Mesendoderm (in vitro differentiated cells): ENCODE results near the gene OR52A5.
"Not testable (repeated sequence)": the region's sequence is repeated elsewhere in the genome, so short reads cannot be mapped to it uniquely, and the experiment has no call there.

ENCODE experiments used
- DNase-seq: peaks from one replicate; pipeline ENCODE4 v3.0.0; 2013
- H2AK5ac ChIP-seq: 2 replicates; pipeline ENCODE4 v1.6.1; 2013; ENCODE audit warnings: low read length, inconsistent platforms
- H2BK120ac ChIP-seq: 2 replicates; pipeline ENCODE4 v1.6.1; 2013; ENCODE audit warnings: low read depth, mild to moderate bottlenecking, low read length, moderate library complexity, mixed read lengths
- H2BK15ac ChIP-seq: replicated peaks from 2 replicates; pipeline ENCODE4 v1.6.1; 2013; ENCODE audit warnings: low read depth, mild to moderate bottlenecking, moderate library complexity
- H2BK5ac ChIP-seq: 2 replicates; pipeline ENCODE4 v1.6.1; 2013; ENCODE audit warnings: low read length, inconsistent platforms
- H3K18ac ChIP-seq: 2 replicates; pipeline ENCODE4 v1.6.1; 2013; ENCODE audit warnings: mild to moderate bottlenecking, low read length, mixed read lengths
- H3K23ac ChIP-seq: one replicate; pipeline ENCODE4 v1.6.1; 2013; ENCODE audit warnings: low read length
- H3K27ac ChIP-seq: 2 replicates; pipeline ENCODE4 v1.5.1; 2013; ENCODE audit warnings: low read depth, mild to moderate bottlenecking, inconsistent platforms, low read length, moderate library complexity
- H3K27me3 ChIP-seq: 2 replicates; pipeline ENCODE4 v1.6.1; 2013; ENCODE audit warnings: low read length, control low read depth, mild to moderate bottlenecking, inconsistent platforms; ENCODE audit not compliant: insufficient read depth, poor library complexity
- H3K36me3 ChIP-seq: 2 replicates; pipeline ENCODE4 v1.6.1; 2013; ENCODE audit warnings: low read length, inconsistent platforms; ENCODE audit not compliant: control insufficient read depth, insufficient read depth
- H3K4ac ChIP-seq: one replicate; pipeline ENCODE4 v1.6.1; 2013; ENCODE audit warnings: low read depth, mild to moderate bottlenecking, low read length, moderate library complexity
- H3K4me1 ChIP-seq: 2 replicates; pipeline ENCODE4 v1.6.1; 2013; ENCODE audit warnings: low read depth, low read length, inconsistent platforms; ENCODE audit not compliant: control insufficient read depth
- H3K4me2 ChIP-seq: 2 replicates; pipeline ENCODE4 v1.6.1; 2013; ENCODE audit warnings: low read length
- H3K4me3 ChIP-seq: 2 replicates; pipeline ENCODE4 v1.5.1; 2013; ENCODE audit warnings: mild to moderate bottlenecking, low read length
- H3K56ac ChIP-seq: one replicate; pipeline ENCODE4 v1.6.1; 2013; ENCODE audit warnings: low read length
- H3K79me1 ChIP-seq: 2 replicates; pipeline ENCODE4 v1.6.1; 2013; ENCODE audit warnings: low read length, inconsistent platforms
- H3K79me2 ChIP-seq: 2 replicates; pipeline ENCODE4 v1.6.1; 2013; ENCODE audit warnings: mild to moderate bottlenecking, low read length; ENCODE audit not compliant: control insufficient read depth, insufficient read depth
- H3K9ac ChIP-seq: 2 replicates; pipeline ENCODE4 v1.6.1; 2013; ENCODE audit warnings: low read length, inconsistent platforms
- H4K5ac ChIP-seq: one replicate; pipeline ENCODE4 v1.6.1; 2013; ENCODE audit warnings: low read length
- H4K8ac ChIP-seq: one replicate; pipeline ENCODE4 v1.6.1; 2013; ENCODE audit warnings: low read depth, mild to moderate bottlenecking, control low read depth, low read length, moderate library complexity
- WGBS: extraction: QIAGEN DNeasy Blood & Tissue Kit; methylation state at CpG from one replicate; pipeline ENCODE4 v1.1.7; 2013; ENCODE audit warnings: low lambda C conversion rate, missing lambda C conversion rate; ENCODE audit not compliant: insufficient coverage; ENCODE audit errors: extremely low coverage; 5-methylcytosine and 5-hydroxymethylcytosine counted together

OR52A5 gene

GRCh38 chr11:5161045-5161444, 22.9 kb upstream of the OR52A5 start:
- not testable (repeated sequence) for H2BK5ac ChIP-seq, H3K4me3 ChIP-seq, H3K9ac ChIP-seq, H3K56ac ChIP-seq, H2AK5ac ChIP-seq, H3K27ac ChIP-seq, H2BK120ac ChIP-seq, H3K4me1 ChIP-seq, H3K23ac ChIP-seq, H3K79me2 ChIP-seq, H3K79me1 ChIP-seq, H3K36me3 ChIP-seq, DNase-seq, H4K5ac ChIP-seq, H3K4me2 ChIP-seq, H2BK15ac ChIP-seq, H3K18ac ChIP-seq, H4K8ac ChIP-seq, H3K4ac ChIP-seq, H3K27me3 ChIP-seq
- WGBS: no CpG with 5 or more reads among the region's 1 CpG

- H3K4me1 ChIP-seq, DNase-seq, H3K79me1 ChIP-seq, H2BK5ac ChIP-seq, H3K9ac ChIP-seq, H2BK15ac ChIP-seq, H3K56ac ChIP-seq, H3K18ac ChIP-seq, H4K8ac ChIP-seq, H3K36me3 ChIP-seq, H3K27ac ChIP-seq, H4K5ac ChIP-seq, H2AK5ac ChIP-seq, H3K27me3 ChIP-seq, H3K4ac ChIP-seq, H3K23ac ChIP-seq, H2BK120ac ChIP-seq, H3K79me2 ChIP-seq, H3K4me3 ChIP-seq, H3K4me2 ChIP-seq: not testable (repeated sequence)
- no CpG with 5 or more reads among the region's 4 CpGs for WGBS
These were observed 22.1 kb upstream of the OR52A5 start for GRCh38 chr11:5160217-5160616.

DNA sequence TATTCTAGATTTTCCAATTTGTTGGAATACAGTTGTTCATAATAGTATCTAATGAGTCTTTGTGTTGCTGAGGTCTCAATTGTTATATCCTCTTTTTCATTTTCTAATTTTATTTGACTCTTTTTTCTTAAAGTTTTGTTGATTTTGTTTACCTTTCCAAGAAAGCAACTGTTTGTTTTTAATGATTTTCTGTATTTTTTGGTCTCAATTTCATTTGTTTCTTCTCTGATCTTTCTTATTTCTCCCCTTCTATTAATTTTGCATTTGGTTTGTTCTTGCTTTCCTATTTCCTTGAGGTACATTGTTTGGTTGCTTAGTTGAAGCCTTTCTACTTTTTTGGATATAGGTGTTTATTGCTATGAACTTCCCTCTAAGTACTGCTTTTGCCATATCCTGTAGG, 21.6 kb upstream of the OR52A5 start:
- H3K27ac ChIP-seq: no peak overlapping the region
- DNase-seq: no peak

GRCh38 chr11:5154657-5155056, 16.5 kb upstream of the OR52A5 start, which contains the start of gene OR52A1:
OR52A1 (minus strand) TSS chr11:5154757; CDS start chr11:5152369, 2,388 bp downstream.
- no peaks in the 10 kb centered on the region for H3K27me3 ChIP-seq
- no peaks in the 10 kb centered on the region for H3K79me2 ChIP-seq
- H4K8ac ChIP-seq: no peak within 1 kb of the TSS
- no CpG with 5 or more reads among the region's 3 CpGs for WGBS
- H2BK5ac ChIP-seq: no peak within 1 kb of the TSS
- H4K5ac ChIP-seq: no peak within 1 kb of the TSS
- no peaks in the 10 kb centered on the region for H3K36me3 ChIP-seq
- no peak within 1 kb of the TSS for H3K27ac ChIP-seq
- no peak within 1 kb of the TSS for H2BK120ac ChIP-seq
- no peak within 1 kb of the TSS for H3K4me2 ChIP-seq
- no peak within 1 kb of the TSS for H3K18ac ChIP-seq
- H3K56ac ChIP-seq: no peak within 1 kb of the TSS
- no peak within 1 kb of the TSS for H3K4ac ChIP-seq
- no peak within 1 kb of the TSS for H3K23ac ChIP-seq
- H3K4me3 ChIP-seq: no peak within 1 kb of the TSS
- H3K9ac ChIP-seq: no peak within 1 kb of the TSS
- H2AK5ac ChIP-seq: no peak within 1 kb of the TSS
- H3K4me1 ChIP-seq: no peaks in the 10 kb centered on the region
- DNase-seq: no peak
- H3K79me1 ChIP-seq: no peaks in the 10 kb centered on the region
- no peak within 1 kb of the TSS for H2BK15ac ChIP-seq

More for the DNA sequence above, 21.6 kb upstream of the OR52A5 start:
- H3K56ac ChIP-seq: no peak overlapping the region
- no peak overlapping the region for H2BK15ac ChIP-seq
- no peaks in the 10 kb centered on the region for H3K79me1 ChIP-seq
- H2AK5ac ChIP-seq: no peak overlapping the region
- no peaks in the 10 kb centered on the region for H3K36me3 ChIP-seq
- H3K4me2 ChIP-seq: no peak overlapping the region
- H3K18ac ChIP-seq: no peak overlapping the region
- no peak overlapping the region for H3K9ac ChIP-seq
- H3K27me3 ChIP-seq: no peaks in the 10 kb centered on the region
- H4K8ac ChIP-seq: no peak overlapping the region
- H3K79me2 ChIP-seq: no peaks in the 10 kb centered on the region
- H3K23ac ChIP-seq: no peak overlapping the region
- no peak overlapping the region for H4K5ac ChIP-seq
- no peak overlapping the region for H2BK5ac ChIP-seq
- H2BK120ac ChIP-seq: no peak overlapping the region
- no peaks in the 10 kb centered on the region for H3K4me1 ChIP-seq
- no peak overlapping the region for H3K4me3 ChIP-seq
- no peak overlapping the region for H3K4ac ChIP-seq

GRCh38 chr11:5153574-5154431, 15.6 kb upstream of the OR52A5 start:
- Histone ChIP-seq H3K18ac (no peak overlapping the region), H3K79me1 (no peaks in the 10 kb centered on the region), H3K4me3 (no peak overlapping the region), H2AK5ac (no peak overlapping the region), H3K36me3 (no peaks in the 10 kb centered on the region), H4K8ac (no peak overlapping the region), H3K56ac (no peak overlapping the region), H4K5ac (no peak overlapping the region), H3K27me3 (no peaks in the 10 kb centered on the region), H3K9ac (no peak overlapping the region), H2BK120ac (no peak overlapping the region), H3K4ac (no peak overlapping the region), H2BK5ac (no peak overlapping the region), H3K4me2 (no peak overlapping the region), H2BK15ac (no peak overlapping the region), H3K27ac (no peak overlapping the region), H3K23ac (no peak overlapping the region), H3K4me1 (no peaks in the 10 kb centered on the region), H3K79me2 (no peaks in the 10 kb centered on the region)
- no peak for DNase-seq
- WGBS: no CpG with 5 or more reads among the region's 3 CpGs

GRCh38 chr11:5151713-5152153, 13.6 kb upstream of the OR52A5 start:
- no peak overlapping the region for H4K8ac ChIP-seq
- no peak overlapping the region for H3K27ac ChIP-seq
- no peak overlapping the region for H2BK120ac ChIP-seq
- H3K9ac ChIP-seq: no peak overlapping the region
- H3K4ac ChIP-seq: no peak overlapping the region
- no CpG with 5 or more reads among the region's 3 CpGs for WGBS
- no peaks in the 10 kb centered on the region for H3K79me2 ChIP-seq
- no peaks in the 10 kb centered on the region for H3K4me1 ChIP-seq
- peak; percentile 37 for DNase-seq
- H2BK5ac ChIP-seq: no peak overlapping the region
- H3K18ac ChIP-seq: peak overlapping the region; percentile 20
- no peak overlapping the region for H3K4me3 ChIP-seq
- H3K36me3 ChIP-seq: no peaks in the 10 kb centered on the region
- H3K56ac ChIP-seq: no peak overlapping the region
- no peak overlapping the region for H3K4me2 ChIP-seq
- no peaks in the 10 kb centered on the region for H3K79me1 ChIP-seq
- no peak overlapping the region for H2AK5ac ChIP-seq
- H3K27me3 ChIP-seq: no peaks in the 10 kb centered on the region
- no peak overlapping the region for H4K5ac ChIP-seq
- no peak overlapping the region for H3K23ac ChIP-seq
- H2BK15ac ChIP-seq: no peak overlapping the region
